ENCODE data around the gene BABAM2.

Gene BABAM2

DNA sequence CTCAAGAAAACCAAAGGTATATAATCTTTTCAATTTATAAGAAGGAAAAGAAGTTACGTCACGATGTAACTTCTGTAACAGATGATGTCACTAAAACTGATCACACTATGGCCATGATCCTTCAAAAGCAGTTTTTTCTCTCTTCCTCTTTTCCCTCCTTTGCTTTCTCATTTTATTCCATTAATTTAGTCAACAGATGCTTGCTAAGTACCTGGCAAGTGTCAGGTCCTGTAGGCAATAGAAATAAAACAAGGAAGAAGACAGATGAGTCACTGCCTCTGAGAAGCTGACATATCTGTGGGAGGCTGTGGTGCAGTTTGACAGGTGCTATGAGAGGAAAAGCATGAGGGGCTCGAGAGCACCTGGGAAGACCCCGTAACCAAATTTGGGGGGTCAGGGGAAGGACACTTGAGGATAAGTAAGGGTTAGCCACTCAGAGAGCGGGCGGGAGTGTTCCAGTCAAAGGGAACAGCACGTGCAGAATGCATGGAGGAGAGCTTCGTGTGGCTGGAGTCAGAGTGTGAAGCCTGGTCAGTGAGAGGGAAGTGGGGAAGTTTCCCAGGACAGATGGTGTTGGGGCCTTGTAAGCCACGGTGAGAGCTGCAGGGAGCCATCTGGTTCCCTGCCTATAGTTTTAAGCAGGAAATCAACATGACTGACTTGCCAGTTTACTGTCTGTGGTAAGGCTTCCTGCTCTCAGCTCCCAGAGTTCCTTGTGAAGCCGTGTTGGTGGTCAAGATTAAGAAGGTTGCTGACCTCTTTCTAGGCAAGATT lies 303.3 kb downstream of the BABAM2 start:
- no peaks in the 10 kb centered on the region for H3K36me3 ChIP-seq (replicated peaks)
- no peaks in the 10 kb centered on the region for H3K27me3 ChIP-seq (ENCODE audit: low read depth)
- DNase-seq (ENCODE audit: low spot score in 2 of 2): no peak
- H3K4me3 ChIP-seq: no peak overlapping the region
- H3K9me3 ChIP-seq: no peaks in the 10 kb centered on the region
- in situ Hi-C loops (cut with MboI; ENCODE audit: low sequenced_read_pairs): no loop called here
- H3K4me1 ChIP-seq: peaks cover 8% of the 10 kb centered on the region

GRCh38 chr2:28199995-28200679 lies 309.6 kb downstream of the BABAM2 start:
- Histone ChIP-seq H3K27me3 (ENCODE audit: low read depth) (no peaks in the 10 kb centered on the region), H3K9me3 (no peaks in the 10 kb centered on the region), H3K4me3 (no peak overlapping the region), H3K36me3 (replicated peaks) (no peaks in the 10 kb centered on the region), H3K4me1 (no peaks in the 10 kb centered on the region)
- DNase-seq (ENCODE audit: low spot score in 2 of 2): no peak
- in situ Hi-C loops (cut with MboI; ENCODE audit: low sequenced_read_pairs): no loop called here

GRCh38 chr2:28201671-28202180 lies 311.2 kb downstream of the BABAM2 start:
- 0 out of 2 replicates have a peak, but pooled peaks cover 2% of the 10 kb centered on the region for H3K4me1 ChIP-seq
- in situ Hi-C loops (cut with MboI; ENCODE audit: low sequenced_read_pairs): no loop called here
- no peak for DNase-seq (ENCODE audit: low spot score in 2 of 2)

DNA sequence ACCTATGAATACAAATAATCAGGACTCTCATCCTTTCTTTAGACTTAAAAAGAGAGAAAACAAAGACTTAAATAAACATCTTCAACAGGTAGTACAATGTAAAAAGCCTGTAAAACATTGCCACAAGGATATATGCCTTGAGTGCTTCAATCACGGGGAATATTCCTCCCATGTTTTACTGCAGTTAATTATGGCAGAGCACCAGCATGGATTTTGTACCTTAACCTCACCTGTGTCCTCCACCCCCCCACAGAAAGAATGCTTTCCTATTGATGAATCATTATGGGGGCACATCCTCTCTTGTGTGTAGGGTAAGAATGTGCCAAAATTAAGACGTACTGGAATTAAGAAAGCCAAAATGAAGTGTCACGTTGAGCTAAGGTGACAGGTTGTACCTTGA lies 312.2 kb downstream of the BABAM2 start:
- Histone ChIP-seq H3K36me3 (replicated peaks) (no peaks in the 10 kb centered on the region), H3K4me1 (0 out of 2 replicates have a peak, but pooled peaks cover 2% of the 10 kb centered on the region), H3K9me3 (no peaks in the 10 kb centered on the region), H3K27me3 (ENCODE audit: low read depth) (no peaks in the 10 kb centered on the region), H3K4me3 (no peak overlapping the region)
- in situ Hi-C loops (cut with MboI; ENCODE audit: low sequenced_read_pairs): no loop called here
- no peak for DNase-seq (ENCODE audit: low spot score in 2 of 2)

More at GRCh38 chr2:28201671-28202180, 311.2 kb downstream of the BABAM2 start:
- H3K36me3 ChIP-seq (replicated peaks): no peaks in the 10 kb centered on the region
- no peaks in the 10 kb centered on the region for H3K27me3 ChIP-seq (ENCODE audit: low read depth)
- no peaks in the 10 kb centered on the region for H3K9me3 ChIP-seq
- no peak overlapping the region for H3K4me3 ChIP-seq

GRCh38 chr2:28206762-28207161 lies 316.2 kb downstream of the BABAM2 start:
- DNase-seq (ENCODE audit: low spot score in 2 of 2): peak; percentile 28 to 44
- Histone ChIP-seq H3K9me3 (no peaks in the 10 kb centered on the region), H3K4me1 (0 out of 2 replicates have a peak, but pooled peaks cover 2% of the 10 kb centered on the region), H3K27me3 (ENCODE audit: low read depth) (no peaks in the 10 kb centered on the region), H3K36me3 (replicated peaks) (no peaks in the 10 kb centered on the region), H3K4me3 (no peak overlapping the region)
- in situ Hi-C loops (cut with MboI; ENCODE audit: low sequenced_read_pairs): no loop called here

DNA sequence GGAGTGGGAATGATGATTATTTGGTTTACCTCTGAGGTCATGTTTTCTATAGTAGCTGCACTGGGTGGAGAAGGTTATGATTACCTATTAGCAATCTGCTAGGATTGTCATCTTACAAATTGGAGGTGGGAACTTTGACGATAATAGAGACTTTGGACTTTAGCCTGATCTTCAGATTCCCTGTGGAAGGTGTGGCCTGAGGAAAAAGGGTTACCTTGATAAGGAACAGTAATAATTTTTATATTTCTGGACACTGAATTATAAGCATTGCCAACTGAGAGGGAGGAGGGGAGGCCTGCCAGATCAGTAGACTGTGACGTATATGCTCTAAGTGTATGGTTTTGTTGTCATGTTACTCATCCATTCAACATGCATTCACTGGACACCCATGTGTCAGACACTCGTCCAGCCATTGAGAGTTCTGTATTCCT lies 318.7 kb downstream of the BABAM2 start:
- in situ Hi-C loops (cut with MboI; ENCODE audit: low sequenced_read_pairs): no loop called here
- no peaks in the 10 kb centered on the region for H3K27me3 ChIP-seq (ENCODE audit: low read depth)
- 0 out of 2 replicates have a peak, but pooled peaks cover 2% of the 10 kb centered on the region for H3K4me1 ChIP-seq
- H3K36me3 ChIP-seq (replicated peaks): no peaks in the 10 kb centered on the region
- no peaks in the 10 kb centered on the region for H3K9me3 ChIP-seq
- H3K4me3 ChIP-seq: no peak overlapping the region
- no peak for DNase-seq (ENCODE audit: low spot score in 2 of 2)

DNA sequence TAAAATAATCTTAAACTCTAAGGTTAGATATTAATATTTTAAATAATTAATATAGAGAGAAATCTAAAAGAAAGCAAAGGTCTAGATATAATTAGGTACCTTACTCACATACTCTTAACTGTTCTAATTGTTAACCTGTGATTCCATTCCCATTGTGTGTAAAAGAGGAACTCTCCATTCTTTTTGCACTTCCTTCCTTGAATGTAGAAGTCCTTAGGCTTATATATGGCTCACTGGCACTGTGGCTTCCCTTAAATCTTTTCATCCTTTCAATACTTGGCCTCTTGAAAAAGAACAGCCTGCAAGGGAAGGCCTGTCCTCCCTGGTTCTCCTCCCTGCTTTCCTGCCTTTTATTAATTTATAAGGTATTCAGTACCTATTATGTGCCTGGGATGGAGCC lies 319.3 kb downstream of the BABAM2 start:
- no peaks in the 10 kb centered on the region for H3K9me3 ChIP-seq
- H3K27me3 ChIP-seq (ENCODE audit: low read depth): no peaks in the 10 kb centered on the region
- H3K36me3 ChIP-seq (replicated peaks): no peaks in the 10 kb centered on the region
- 0 out of 2 replicates have a peak, but pooled peaks cover 2% of the 10 kb centered on the region for H3K4me1 ChIP-seq
- H3K4me3 ChIP-seq: no peak overlapping the region
- DNase-seq (ENCODE audit: low spot score in 2 of 2): no peak
- in situ Hi-C loops (cut with MboI; ENCODE audit: low sequenced_read_pairs): no loop called here

DNA sequence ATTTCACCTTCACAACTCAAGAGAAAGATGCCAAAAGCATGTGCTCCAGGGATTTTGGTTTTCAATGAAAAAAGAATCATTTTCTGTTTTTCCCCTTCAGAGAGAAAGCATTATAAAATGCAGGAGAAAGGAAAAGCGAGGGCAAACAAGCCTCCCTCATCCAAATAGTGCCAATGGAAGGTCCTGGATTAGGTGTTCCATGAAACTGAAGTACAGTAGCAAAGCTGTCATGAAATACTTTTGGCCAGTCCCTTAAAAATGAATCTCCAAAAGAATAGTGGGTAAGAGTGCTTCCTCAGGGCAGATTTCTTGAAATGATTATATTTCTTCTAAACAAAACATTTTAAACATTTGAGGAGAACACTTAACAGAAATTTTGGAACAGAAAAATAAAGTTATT lies 320.0 kb downstream of the BABAM2 start:
- Histone ChIP-seq H3K27me3 (ENCODE audit: low read depth) (no peaks in the 10 kb centered on the region), H3K9me3 (no peaks in the 10 kb centered on the region), H3K36me3 (replicated peaks) (no peaks in the 10 kb centered on the region), H3K4me3 (no peak overlapping the region), H3K4me1 (0 out of 2 replicates have a peak, but pooled peaks cover 2% of the 10 kb centered on the region)
- no peak for DNase-seq (ENCODE audit: low spot score in 2 of 2)
- in situ Hi-C loops (cut with MboI; ENCODE audit: low sequenced_read_pairs): no loop called here

DNA sequence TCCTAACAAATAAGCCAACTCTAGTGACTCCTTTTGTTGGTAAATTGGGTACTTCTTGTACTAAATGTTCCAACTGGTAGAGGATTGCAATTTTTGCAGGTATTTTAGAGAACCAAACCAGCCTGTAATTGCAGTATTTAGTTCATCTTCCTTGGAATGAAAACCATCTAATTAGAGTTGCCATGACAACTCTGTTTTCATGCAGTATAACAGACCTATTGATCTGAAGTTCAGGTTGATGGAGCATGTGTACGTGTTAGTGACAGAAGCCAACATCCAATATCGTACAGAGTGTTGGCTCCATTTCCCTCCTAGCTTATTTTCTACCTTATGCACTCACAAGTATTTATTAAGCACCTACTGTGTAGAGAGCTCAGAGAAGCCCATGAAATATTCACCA lies 325.8 kb downstream of the BABAM2 start:
- in situ Hi-C loops (cut with MboI; ENCODE audit: low sequenced_read_pairs): no loop called here

DNA sequence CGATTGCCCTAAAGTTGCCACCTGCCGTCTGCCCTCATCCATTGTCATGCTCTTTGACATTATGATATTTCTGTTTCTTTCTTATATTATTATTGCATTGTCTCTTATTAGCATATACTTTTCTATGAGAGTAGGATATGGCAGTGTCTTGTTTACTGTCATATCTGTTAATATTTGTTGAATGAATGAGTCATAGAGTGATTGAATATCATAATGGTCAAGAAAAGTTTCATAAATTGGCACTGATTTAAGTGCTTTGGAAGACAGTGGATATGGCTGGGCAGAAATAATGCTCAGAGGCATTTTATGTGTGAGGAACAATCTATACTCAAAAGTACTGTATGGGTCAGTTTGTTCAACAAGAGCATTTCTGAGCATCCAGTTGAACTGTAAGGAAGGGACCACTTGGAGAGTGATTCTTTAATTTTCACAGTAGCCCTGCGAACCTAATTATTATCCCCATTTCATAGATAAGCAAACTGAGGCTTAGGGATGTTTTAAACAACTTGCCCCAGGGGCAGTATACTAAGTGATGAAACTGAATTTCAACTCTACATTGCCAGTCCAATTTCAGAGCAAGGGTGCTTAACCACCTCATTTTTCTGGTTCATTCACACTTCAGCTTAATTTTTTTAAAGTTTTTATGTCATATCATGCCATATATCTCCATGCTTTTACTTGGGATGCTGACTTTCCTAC lies 326.7 kb downstream of the BABAM2 start:
- DNase-seq (ENCODE audit: low spot score in 2 of 2): no peak
- H3K4me1 ChIP-seq: no peaks in the 10 kb centered on the region
- in situ Hi-C loops (cut with MboI; ENCODE audit: low sequenced_read_pairs): no loop called here
- no peaks in the 10 kb centered on the region for H3K27me3 ChIP-seq (ENCODE audit: low read depth)
- no peak overlapping the region for H3K4me3 ChIP-seq
- no peaks in the 10 kb centered on the region for H3K36me3 ChIP-seq (replicated peaks)
- no peaks in the 10 kb centered on the region for H3K9me3 ChIP-seq

More for the DNA sequence above, 325.8 kb downstream of the BABAM2 start:
- Histone ChIP-seq H3K9me3 (no peaks in the 10 kb centered on the region), H3K36me3 (replicated peaks) (no peaks in the 10 kb centered on the region), H3K4me3 (no peak overlapping the region), H3K27me3 (ENCODE audit: low read depth) (no peaks in the 10 kb centered on the region), H3K4me1 (no peaks in the 10 kb centered on the region)
- no peak for DNase-seq (ENCODE audit: low spot score in 2 of 2)

- Histone ChIP-seq H3K9me3 (no peaks in the 10 kb centered on the region), H3K36me3 (replicated peaks) (no peaks in the 10 kb centered on the region), H3K27me3 (ENCODE audit: low read depth) (no peaks in the 10 kb centered on the region), H3K4me1 (no peaks in the 10 kb centered on the region), H3K4me3 (no peak overlapping the region)
- no peak for DNase-seq (ENCODE audit: low spot score in 2 of 2)
- in situ Hi-C loops (cut with MboI; ENCODE audit: low sequenced_read_pairs): no loop called here
Observed at GRCh38 chr2:28219138-28219537, 328.6 kb downstream of the BABAM2 start.

DNA sequence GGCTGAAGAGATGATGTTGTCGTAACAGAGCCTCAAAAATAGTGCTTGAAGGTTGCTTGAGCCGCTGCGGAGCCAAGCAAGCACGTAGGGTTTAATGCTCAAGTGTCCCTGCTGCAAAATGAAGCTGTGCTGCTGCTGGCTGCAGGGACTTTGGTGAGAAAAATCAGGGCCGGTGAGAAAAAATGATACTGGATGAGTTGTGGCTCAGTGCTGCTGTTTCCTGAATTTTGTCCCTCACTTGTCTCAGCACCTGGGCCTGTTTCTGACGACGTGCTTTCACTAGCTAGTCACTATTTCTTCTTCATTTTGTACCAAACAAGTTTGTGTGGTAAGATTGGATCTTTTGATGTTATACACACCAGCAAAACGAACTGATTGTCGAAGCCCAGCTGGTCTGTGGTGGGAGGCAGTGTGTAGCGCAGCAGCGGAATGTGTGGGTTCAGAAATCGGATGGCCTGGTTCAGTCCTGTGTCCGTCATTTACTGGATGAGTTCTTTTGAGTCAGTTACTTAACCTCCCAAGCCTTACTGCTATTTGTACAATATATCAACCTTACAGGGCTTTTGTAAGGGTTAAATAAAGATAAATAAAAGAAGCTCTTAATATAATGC lies 329.3 kb downstream of the BABAM2 start:
- Histone ChIP-seq H3K36me3 (replicated peaks) (no peaks in the 10 kb centered on the region), H3K4me1 (no peaks in the 10 kb centered on the region), H3K27me3 (ENCODE audit: low read depth) (no peaks in the 10 kb centered on the region), H3K4me3 (no peak overlapping the region), H3K9me3 (no peaks in the 10 kb centered on the region)
- in situ Hi-C loops (cut with MboI; ENCODE audit: low sequenced_read_pairs): no loop called here
- no peak for DNase-seq (ENCODE audit: low spot score in 2 of 2)

- Histone ChIP-seq H3K36me3 (replicated peaks) (no peaks in the 10 kb centered on the region), H3K4me3 (no peak overlapping the region), H3K9me3 (no peaks in the 10 kb centered on the region), H3K27me3 (ENCODE audit: low read depth) (no peaks in the 10 kb centered on the region), H3K4me1 (no peaks in the 10 kb centered on the region)
- in situ Hi-C loops (cut with MboI; ENCODE audit: low sequenced_read_pairs): no loop called here
- DNase-seq (ENCODE audit: low spot score in 2 of 2): no peak
Observed at GRCh38 chr2:28224648-28225472, 334.3 kb downstream of the BABAM2 start.
